Spleen (tissue), 11 donors: ENCODE data around the gene TRIP4. TPM values are rescaled to one million over a fixed set of nuclear protein-coding genes. Genes with fewer than 3 reads are reported as not detected.
"Not testable (repeated sequence)": the region's sequence is repeated elsewhere in the genome, so short reads cannot be mapped to it uniquely, and the experiment has no call there.

ENCODE experiments used
- DNase-seq: peaks from one replicate; pipeline ENCODE4 v3.0.0-alpha.2; 2020
- H3K27ac ChIP-seq, 8 donors: fragments of 200-600 bp; sonication (generic) in 7 of 8; 1 replicate in 4 of 8; 2 replicates in 4 of 8; pipeline versions ENCODE4 v1.5.0 to v1.8.0; 2016 to 2021; ENCODE audit warnings: inconsistent platforms in 4 of 8, mild to moderate bottlenecking in 4 of 8, moderate library complexity in 1 of 8
- H3K27me3 ChIP-seq, 7 donors: fragments of 200-600 bp; sonication (generic) in 6 of 7; replicated peaks in 1 of 7; 1 replicate in 4 of 7; 2 replicates in 3 of 7; pipeline versions ENCODE4 v1.5.0 to v1.8.0; 2016 to 2021; ENCODE audit warnings: inconsistent platforms in 3 of 7, mild to moderate bottlenecking in 1 of 7
- H3K36me3 ChIP-seq, 6 donors: fragments of 200-600 bp; sonication (generic) in 5 of 6; 1 replicate in 4 of 6; 2 replicates in 2 of 6; pipeline versions ENCODE4 v1.5.0 to v1.8.0; 2016 to 2021; ENCODE audit warnings: inconsistent platforms in 2 of 6
- H3K4me1 ChIP-seq, 6 donors: fragments of 200-600 bp; sonication (generic) in 5 of 6; 1 replicate in 3 of 6; 2 replicates in 3 of 6; pipeline versions ENCODE4 v1.5.0 to v1.8.0; 2016 to 2021; ENCODE audit warnings: inconsistent platforms in 3 of 6
- H3K4me3 ChIP-seq, 8 donors: fragments of 200-600 bp; sonication (generic) in 7 of 8; 1 replicate in 4 of 8; 2 replicates in 4 of 8; pipeline versions ENCODE4 v1.5.0 to v1.8.0; 2016 to 2021; ENCODE audit warnings: inconsistent platforms in 4 of 8, mild to moderate bottlenecking in 4 of 8, moderate library complexity in 2 of 8
- H3K9me3 ChIP-seq, 8 donors: fragments of 200-600 bp; sonication (generic) in 7 of 8; 1 replicate in 4 of 8; 2 replicates in 4 of 8; pipeline versions ENCODE4 v1.5.0 to v1.8.0; 2016 to 2021; ENCODE audit warnings: inconsistent platforms in 4 of 8
- CTCF ChIP-seq, 11 experiments: fragments of 200-600 bp in 7 of 11; fragments of 450-650 bp in 4 of 11; sonication (generic) in 4 of 11; IDR thresholded peaks in 8 of 11; conservative IDR thresholded peaks in 3 of 11; 1 replicate in 7 of 11; 2 replicates in 4 of 11; pipeline versions ENCODE4 v1.4.0 to v1.8.0; 2016 to 2021; ENCODE audit warnings: antibody characterized with exemption in 11 of 11, inconsistent platforms in 4 of 11, mild to moderate bottlenecking in 1 of 11
- POLR2A ChIP-seq, 3 donors: fragments of 450-650 bp; IDR thresholded peaks; one replicate each; pipeline ENCODE4 v1.5.1; 2017; ENCODE audit warnings: antibody characterized with exemption in 3 of 3, mild to moderate bottlenecking in 1 of 3
- POLR2AphosphoS5 ChIP-seq, 3 donors: sonication (generic); formaldehyde crosslinking; IDR thresholded peaks; one replicate each; pipeline ENCODE4 v1.5.1; 2017; ENCODE audit warnings: antibody characterized with exemption in 3 of 3
- WGBS, 5 donors: extraction: QIAGEN DNeasy Blood & Tissue Kit in 3 of 5; methylation state at CpG; one replicate each; pipeline versions ENCODE4 v1.1.5 to v1.1.7; 2013 to 2018; 5-methylcytosine and 5-hydroxymethylcytosine counted together
- intact Hi-C: fragments of 100-400 bp; cut with DNase I; formaldehyde crosslinking; loops from one replicate; pipeline ENCODE4 v1.15.0; 2023; ENCODE audit warnings: low total_unique reads
- polyA plus RNA-seq, 3 donors: library from polyadenylated mRNA; stranded (reverse); fragments of 200-250 nt; gene quantifications; one replicate each; pipeline ENCODE4 v1.2.1, GENCODE V29; 2013
- total RNA-seq, 7 donors: library from RNA; depleted of rRNA in 3 of 7; stranded (reverse); fragments of >200 nt in 3 of 7; fragmentation: NEBNext Ultra II Directional in 4 of 7; extraction: Animal tissue kit (Norgen Biotek cat#: 25700) in 4 of 7; gene quantifications; one replicate each; pipeline versions ENCODE4 v1.1.0 to v1.2.1, GENCODE V29; 2016 to 2021
- donor health status: healthy with polysubstance abuse.
- donor health status: DM: no; HTN: no; CAD: no; lungs with moderate emphysema.
- donor health status: DM: no; HTN: no; CAD: no.
- donor health status: Bipolar disorder and iron deficiency.
- donor health status: healthy.
- donor health status: DM: no; HTN: no; CAD: no.
- donor health status: DM: yes; HTN: yes; CAD: no.

TRIP4 gene
- total and polyA plus RNA-seq, 10 donors: 17.3 to 31.9 (median 22.8) TPM

GRCh38 chr15:64485796-64486195 is 98.2 kb downstream of the TRIP4 start:
- no peak overlapping the region for H3K4me3 ChIP-seq
- TF ChIP-seq POLR2AphosphoS5 (IDR thresholded peaks at IDR 0.05): no peak
- TF ChIP-seq POLR2A (IDR thresholded peaks at IDR 0.05): no peak
- no peak for TF ChIP-seq CTCF (IDR thresholded peaks at IDR 0.05 in 8 of 11, conservative IDR thresholded peaks at IDR 0.05 in 3 of 11)
- peaks cover 0 to 35% (median 0%) of the 10 kb centered on the region in 6 donors for H3K36me3 ChIP-seq
- peaks cover 0 to 4% (median 0%) of the 10 kb centered on the region in 6 donors for H3K4me1 ChIP-seq
- DNase-seq: no peak
- H3K27me3 ChIP-seq: no peaks in the 10 kb centered on the region
- no peaks in the 10 kb centered on the region for H3K9me3 ChIP-seq
- H3K27ac ChIP-seq: no peak overlapping the region
- intact Hi-C loops: no loop called here

- DNase-seq: no peak
- intact Hi-C loops: no loop called here
- H3K4me3 ChIP-seq: no peak overlapping the region
- H3K4me1 ChIP-seq: peaks cover 0 to 15% (median 1%) of the 10 kb centered on the region in 6 donors
- no peak overlapping the region for H3K27ac ChIP-seq
- no peak for TF ChIP-seq POLR2AphosphoS5 (IDR thresholded peaks at IDR 0.05)
- TF ChIP-seq POLR2A (IDR thresholded peaks at IDR 0.05): no peak
- no peak for TF ChIP-seq CTCF (IDR thresholded peaks at IDR 0.05 in 8 of 11, conservative IDR thresholded peaks at IDR 0.05 in 3 of 11)
- no peaks in the 10 kb centered on the region for H3K27me3 ChIP-seq
- peaks cover 0 to 28% (median 0%) of the 10 kb centered on the region in 6 donors for H3K36me3 ChIP-seq
- no peaks in the 10 kb centered on the region for H3K9me3 ChIP-seq
Observed at GRCh38 chr15:64490598-64491259, 103.1 kb downstream of the TRIP4 start.

GRCh38 chr15:64493641-64494040 is 106.0 kb downstream of the TRIP4 start:
- no peak overlapping the region for H3K27ac ChIP-seq
- WGBS, 5 donors: 76 to 86% (median 84%) methylated on average over 2 of the region's 2 CpGs
- peaks cover 0 to 23% (median 0%) of the 10 kb centered on the region in 6 donors for H3K36me3 ChIP-seq
- H3K4me1 ChIP-seq: peaks cover 0 to 28% (median 7%) of the 10 kb centered on the region in 6 donors
- no peak overlapping the region for H3K4me3 ChIP-seq
- intact Hi-C loops: no loop called here
- DNase-seq: no peak
- no peaks in the 10 kb centered on the region for H3K27me3 ChIP-seq
- no peaks in the 10 kb centered on the region for H3K9me3 ChIP-seq
- no peak for TF ChIP-seq CTCF (IDR thresholded peaks at IDR 0.05 in 8 of 11, conservative IDR thresholded peaks at IDR 0.05 in 3 of 11)
- TF ChIP-seq POLR2AphosphoS5 (IDR thresholded peaks at IDR 0.05): no peak
- TF ChIP-seq POLR2A (IDR thresholded peaks at IDR 0.05): no peak

- H3K4me3 ChIP-seq, H3K27ac ChIP-seq, H3K9me3 ChIP-seq, intact Hi-C loops, H3K27me3 ChIP-seq, DNase-seq: not testable (repeated sequence)
- WGBS, 5 donors: 86 to 94% (median 91%) methylated on average over 2 of the region's 2 CpGs
- peaks cover under 1 to 41% (median 13%) of the 10 kb centered on the region in 6 donors for H3K4me1 ChIP-seq
- peaks cover 0 to 27% (median 11%) of the 10 kb centered on the region in 6 donors for H3K36me3 ChIP-seq
Observed at GRCh38 chr15:64495968-64496367, 108.3 kb downstream of the TRIP4 start.
